GM20431 (cell line): ENCODE results near the gene TGFA.
"Not testable (repeated sequence)": the region's sequence is repeated elsewhere in the genome, so short reads cannot be mapped to it uniquely, and the experiment has no call there.

Experiments
- in situ Hi-C: fragments of 300-500 bp; cut with MseI, MboI; formaldehyde crosslinking; loops from one replicate; pipeline ENCODE4 v1.15.0; 2020; ENCODE audit warnings: low sequenced_read_pairs; ENCODE audit not compliant: unreplicated experiment

The TGFA gene

DNA sequence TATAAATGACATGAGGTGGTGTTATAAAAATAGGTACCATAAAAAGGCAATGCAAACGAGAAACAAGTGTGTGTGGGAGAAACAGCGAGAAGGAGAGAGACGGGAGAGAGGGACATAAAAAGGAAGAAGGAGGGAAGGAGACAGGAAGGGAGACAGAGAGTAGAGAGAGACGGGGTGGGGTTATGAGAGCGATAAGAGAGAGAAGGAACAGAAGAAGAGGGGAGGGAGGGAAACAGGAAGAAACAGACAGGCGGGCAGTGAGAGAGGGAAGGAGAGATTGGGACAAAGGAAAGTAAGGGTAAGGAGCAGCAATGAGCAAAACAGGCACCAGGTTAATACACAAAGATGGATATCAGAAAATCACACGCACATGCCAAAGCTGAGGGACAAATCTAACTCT lies 83.7 kb downstream of the TGFA start:
- in situ Hi-C loops: no loop called here

DNA sequence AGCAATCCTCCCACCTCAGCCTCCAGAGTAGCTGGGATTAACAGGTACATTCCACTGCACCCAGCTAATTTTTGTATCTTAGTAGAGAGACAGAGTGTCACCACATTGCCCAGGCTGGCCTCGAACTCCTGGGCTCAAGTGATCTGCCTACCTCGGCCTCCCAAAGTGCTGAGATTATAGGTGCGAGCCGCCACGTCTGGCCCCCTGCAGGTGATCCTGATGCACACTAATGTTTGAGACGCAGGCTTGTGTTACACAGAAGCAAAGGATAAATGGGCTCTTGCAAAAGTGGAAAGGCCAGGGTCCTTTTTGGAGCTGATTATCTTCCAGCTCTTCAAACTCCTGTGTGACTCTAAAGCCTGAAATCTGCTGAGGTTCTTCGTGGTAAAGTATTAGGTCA lies 84.2 kb downstream of the TGFA start:
- in situ Hi-C loops: no loop called here

DNA sequence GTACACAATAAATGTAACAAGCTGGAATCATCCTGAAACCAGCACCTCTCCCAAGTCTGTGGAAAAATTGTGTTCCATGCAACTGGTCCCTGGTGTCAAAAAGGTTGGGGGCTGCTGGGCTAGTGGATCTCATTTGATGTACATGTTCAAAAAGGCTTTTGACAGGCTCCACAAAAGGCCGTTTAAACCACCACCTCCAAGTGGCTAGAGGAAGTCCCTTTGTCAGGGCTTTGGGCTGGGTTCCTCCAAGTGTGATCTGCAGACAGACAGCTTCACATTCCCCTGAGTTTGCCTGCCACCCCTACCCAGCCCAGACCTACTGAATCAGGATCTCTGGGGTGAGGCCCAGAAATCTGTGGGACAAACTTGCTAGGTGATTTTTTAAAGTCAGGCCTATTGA lies 84.7 kb downstream of the TGFA start:
- in situ Hi-C loops: no loop called here

DNA sequence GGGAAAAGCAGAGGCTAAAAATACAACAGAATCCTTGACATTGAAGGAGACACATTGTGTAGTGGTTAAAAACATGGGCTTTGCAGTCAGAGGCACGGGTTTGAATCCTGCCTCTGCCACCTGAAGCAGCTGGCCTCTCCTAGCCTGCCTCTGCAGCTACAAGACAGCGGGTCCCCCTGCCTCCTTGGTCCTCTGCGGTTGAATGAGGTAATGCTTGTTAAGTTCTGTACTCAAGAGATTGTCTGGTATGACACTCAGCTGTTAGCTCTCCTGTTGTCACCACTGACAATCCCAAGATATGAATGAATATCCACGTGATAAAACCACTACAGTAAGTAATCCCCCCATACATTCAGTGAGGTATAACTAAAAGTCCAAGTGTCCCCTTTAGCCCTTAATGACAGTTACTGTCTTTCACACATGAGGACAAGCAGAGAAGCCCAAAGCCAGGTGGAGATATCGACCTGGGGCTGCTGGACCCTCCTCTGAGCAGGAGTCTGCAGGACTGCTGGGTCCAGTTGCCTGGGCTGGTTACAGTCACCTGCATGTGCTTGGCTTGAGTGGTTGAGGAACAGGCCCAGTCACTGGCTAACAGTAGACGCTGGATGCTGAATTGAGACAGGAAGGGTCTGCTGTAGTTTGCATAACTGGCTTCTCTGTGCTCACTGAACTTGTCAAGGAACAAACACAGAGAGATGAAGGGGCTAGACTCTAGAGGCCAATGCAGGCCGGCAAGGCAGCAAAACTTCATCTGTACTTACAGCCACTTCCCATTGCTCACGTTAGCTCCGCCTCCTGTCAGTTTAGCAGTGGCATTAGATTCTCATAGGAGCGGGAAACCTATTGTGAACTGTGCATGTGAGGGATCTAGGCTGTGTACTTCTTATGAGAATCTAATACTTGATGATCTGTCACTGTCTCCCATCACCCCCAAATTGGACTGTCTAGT lies 85.5 kb downstream of the TGFA start:
- in situ Hi-C loops: no loop called here

GRCh38 chr2:70467237-70467636 lies 86.4 kb downstream of the TGFA start:
- in situ Hi-C loops: no loop called here

DNA sequence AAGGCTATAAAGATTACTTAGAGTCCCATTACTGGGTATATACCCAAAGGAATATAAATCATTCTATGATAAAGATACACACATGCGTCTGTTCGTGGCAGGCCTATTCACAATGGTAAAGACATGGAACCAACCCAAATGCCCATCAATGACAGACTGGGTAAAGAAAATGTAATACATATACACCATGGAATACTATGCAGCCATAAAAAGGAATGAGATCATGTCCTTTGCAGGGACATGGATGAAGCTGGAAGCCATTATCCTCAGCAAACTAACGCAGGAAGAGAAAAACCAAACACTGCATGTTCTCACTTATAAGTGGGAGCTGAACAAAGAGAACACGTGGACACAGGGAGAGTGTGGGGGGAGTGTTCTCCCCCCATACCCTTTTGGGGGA lies 87.0 kb downstream of the TGFA start:
- in situ Hi-C loops: not testable (repeated sequence)

- in situ Hi-C loops: no loop called here
Observed at GRCh38 chr2:70463997-70464396, 89.6 kb downstream of the TGFA start.

GRCh38 chr2:70463581-70463980 lies 90.0 kb downstream of the TGFA start:
- in situ Hi-C loops: no loop called here

DNA sequence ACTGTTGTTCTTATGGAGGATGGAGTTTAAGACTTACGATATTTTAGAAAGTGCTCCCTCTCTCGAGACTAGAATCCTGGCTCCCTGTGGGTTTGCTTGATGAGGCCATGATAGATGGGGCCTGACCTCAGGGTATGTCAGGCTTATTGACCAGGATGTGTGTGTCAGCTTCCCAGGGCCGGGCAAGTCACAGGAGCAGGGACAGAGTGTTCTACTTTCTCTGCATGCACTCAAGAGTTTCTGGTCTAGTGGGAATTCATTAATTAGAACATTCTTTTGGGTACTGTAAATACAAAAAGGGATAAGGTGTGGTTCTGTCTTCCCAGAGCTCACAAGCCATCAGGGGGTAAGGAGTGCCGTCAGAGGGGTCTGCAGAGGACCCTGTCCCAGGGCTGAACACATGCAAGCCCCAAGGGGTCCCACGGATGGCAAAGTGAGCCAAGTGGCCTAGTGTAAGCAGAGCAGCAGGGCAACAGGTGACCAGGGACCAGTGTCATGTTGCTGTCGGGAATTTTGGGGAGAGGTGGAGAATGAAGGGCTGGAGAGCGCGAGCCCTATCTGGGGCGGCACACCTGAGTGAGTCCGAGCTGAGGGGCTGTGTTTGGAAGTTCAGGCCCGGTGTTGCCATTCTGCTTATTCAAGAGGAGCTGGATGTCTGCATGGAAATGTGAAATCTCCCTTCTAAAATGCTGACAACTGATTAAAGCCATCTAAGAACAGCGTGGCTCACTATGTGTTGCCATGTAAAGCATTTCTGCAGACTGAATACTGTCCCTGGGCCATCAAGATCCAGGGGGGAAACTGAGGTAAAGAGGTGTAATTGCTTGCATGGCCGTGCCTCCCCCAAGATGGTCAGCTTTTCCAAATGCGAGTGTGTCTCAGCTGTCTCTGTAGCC lies 91.4 kb downstream of the TGFA start:
- in situ Hi-C loops: no loop called here

DNA sequence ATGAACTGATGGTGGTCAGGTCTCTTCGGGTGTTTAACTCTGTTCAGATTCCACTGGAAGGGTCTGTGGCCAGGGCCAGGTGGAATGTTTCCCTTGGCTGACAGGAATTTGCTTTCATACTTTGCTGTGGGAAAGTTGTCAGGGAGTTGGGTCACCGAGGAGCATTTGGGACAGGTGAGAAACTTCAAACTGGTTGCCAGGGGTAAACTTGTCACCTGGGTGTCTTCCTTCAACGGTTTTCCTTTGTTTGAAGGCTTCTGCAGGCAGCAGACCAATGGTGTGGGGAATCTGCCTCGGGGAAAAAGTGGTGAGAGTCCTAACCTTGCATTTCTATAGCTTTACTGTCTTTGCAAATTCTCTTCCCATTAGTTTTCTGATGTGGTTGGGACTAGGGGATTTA lies 92.2 kb downstream of the TGFA start:
- in situ Hi-C loops: no loop called here

- in situ Hi-C loops: no loop called here
Observed at GRCh38 chr2:70460333-70460732, 93.3 kb downstream of the TGFA start.

DNA sequence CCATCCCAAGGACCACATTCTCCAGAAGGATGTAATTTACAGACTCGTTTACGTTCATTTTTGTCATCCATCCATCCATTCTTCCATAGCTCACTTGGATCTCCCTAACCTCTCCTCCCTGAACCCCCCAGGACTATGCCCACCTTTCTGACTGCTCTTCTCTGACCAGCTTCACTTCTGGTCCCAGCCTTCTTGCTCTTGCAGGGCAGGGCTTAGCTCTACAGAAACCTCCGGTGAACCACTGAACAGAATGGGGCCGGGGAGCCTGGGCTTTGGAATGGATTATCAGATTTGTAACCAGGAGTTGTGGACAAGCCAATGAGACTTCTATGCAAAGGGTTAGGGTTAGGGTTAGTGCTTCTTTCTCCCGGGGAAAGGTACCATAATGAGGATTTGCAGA lies 95.0 kb downstream of the TGFA start:
- in situ Hi-C loops: no loop called here

GRCh38 chr2:70456585-70457495 lies 96.8 kb downstream of the TGFA start:
- in situ Hi-C loops: no loop called here

DNA sequence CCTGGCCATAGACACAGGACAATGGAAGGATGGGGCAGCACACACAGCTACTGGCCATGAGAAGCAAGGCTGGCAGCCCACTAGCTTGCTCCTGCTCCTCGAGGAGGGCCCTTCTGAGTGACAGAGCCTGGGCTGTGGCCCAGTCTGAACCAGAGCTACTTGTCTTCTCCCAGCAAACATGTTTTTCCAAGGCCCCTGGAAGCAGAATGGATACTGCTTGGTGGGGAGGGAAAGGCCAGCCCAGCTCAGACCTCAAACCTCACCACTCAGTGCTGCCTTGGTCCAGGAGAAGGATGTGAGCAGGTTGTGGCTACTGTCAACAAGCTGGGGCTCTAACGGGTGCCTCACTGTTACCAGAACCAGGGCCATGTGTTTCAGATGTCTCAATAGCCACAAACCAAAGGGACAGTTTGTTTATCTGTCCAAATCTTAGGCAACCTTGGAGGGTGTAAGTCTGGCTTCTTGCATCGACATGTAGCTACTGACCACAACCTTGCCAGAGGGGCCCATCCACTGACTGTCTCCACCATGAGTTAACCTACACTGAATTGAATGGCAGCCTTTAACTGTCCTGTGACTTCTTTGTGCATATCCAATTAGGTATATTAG lies 98.6 kb downstream of the TGFA start:
- in situ Hi-C loops: no loop called here

DNA sequence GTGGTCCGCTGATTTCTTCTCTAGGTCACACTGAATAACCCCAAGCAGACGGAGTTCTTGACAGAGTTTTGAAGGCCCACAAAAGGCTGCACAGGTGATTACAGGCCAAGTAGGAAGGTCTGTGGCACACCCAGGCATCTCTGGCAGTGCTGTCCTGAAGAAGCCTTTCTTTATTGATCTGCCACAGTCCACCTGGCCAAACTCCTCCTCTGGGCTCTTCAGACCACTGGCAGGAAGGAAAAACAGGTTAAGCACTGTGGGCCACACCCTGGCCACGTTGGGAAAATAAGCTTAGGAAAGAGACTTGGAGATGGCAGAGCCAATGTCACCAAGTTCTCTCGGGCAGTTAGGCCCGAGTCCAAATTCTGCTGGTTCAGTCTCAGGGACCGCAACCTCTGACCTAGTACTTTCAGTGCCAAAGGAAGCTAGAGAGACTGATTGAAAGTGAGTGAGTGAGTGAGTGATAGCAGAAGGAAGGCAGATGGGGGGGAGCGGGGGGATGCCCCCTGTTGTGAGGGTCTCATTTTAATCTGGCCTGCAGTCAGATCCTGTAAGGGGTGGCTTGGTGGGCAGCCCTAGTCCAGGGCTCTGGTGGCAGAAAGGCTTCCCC lies 102.9 kb downstream of the TGFA start:
- in situ Hi-C loops: no loop called here

DNA sequence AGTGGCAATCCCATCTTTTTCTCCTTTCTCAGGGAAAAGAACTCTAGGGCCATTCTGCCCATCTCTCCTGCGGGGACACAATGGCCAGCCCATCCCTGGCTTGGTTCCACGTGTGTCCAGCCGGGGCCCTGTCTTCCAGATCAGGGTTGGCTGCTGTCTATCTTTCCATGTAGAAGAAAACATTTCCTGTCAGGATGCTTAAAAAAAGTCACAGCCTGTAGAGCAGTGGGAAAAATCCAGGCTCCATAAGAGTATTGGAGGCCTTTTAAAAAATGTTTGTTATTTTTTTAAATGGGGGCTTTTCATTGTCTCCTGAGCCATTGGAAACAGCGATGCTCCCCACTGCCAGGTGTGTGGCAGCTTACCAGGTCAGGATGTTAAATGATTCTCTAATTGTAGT lies 105.6 kb downstream of the TGFA start:
- in situ Hi-C loops: no loop called here

DNA sequence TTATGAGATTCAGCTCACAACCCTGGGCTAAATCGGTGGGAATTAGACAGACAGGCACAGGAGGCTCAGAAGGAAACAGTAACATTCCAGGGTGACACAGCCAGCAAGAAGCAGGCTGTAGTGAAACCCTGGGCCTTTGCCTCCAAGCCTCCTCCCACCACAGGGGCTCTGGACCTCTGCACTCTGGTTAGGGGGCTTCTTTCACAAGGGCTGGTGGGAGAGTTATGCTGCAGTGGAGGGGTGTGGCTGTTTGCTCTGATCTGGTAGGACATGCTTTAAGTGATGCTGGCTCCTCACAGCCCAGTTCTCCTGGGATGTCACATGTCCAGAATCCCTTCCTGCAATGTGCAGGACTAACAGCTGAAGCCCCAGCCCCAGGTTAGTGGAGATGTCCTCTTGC lies 109.9 kb downstream of the TGFA start:
- in situ Hi-C loops: no loop called here

DNA sequence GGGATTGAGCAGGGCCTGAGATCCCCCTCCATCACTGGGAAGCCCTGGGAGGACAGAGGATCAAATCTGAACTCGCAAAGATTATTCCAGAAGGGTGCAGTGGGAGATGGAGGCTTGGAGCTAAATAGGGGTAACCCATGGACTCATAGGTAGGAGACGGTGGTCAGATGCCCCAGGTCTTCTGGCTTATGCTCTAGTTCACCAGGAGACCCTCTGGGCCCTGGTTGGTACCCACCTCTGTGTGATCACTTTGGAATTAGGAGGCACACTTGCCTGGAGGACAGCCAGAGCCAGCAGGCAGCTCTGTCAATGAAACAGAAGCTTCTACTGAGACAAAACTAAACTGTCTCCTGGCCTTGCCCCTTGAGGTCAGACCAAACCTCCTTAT lies 110.6 kb downstream of the TGFA start:
- in situ Hi-C loops: no loop called here

- in situ Hi-C loops: no loop called here
Observed at GRCh38 chr2:70442301-70443077, 111.1 kb downstream of the TGFA start.
